GM18907 (cell line): ENCODE results near the gene ZNF576.
"Not testable (repeated sequence)": the region's sequence is repeated elsewhere in the genome, so short reads cannot be mapped to it uniquely, and the experiment has no call there.

Experiments
- ATAC-seq: cut with Tn5 transposase; IDR thresholded peaks from one replicate; pipeline ENCODE4 v1.9.1; 2021; ENCODE audit warnings: mild to moderate bottlenecking, moderate library complexity; ENCODE audit not compliant: unreplicated experiment

Gene ZNF576, protein sequence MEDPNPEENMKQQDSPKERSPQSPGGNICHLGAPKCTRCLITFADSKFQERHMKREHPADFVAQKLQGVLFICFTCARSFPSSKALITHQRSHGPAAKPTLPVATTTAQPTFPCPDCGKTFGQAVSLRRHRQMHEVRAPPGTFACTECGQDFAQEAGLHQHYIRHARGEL

DNA sequence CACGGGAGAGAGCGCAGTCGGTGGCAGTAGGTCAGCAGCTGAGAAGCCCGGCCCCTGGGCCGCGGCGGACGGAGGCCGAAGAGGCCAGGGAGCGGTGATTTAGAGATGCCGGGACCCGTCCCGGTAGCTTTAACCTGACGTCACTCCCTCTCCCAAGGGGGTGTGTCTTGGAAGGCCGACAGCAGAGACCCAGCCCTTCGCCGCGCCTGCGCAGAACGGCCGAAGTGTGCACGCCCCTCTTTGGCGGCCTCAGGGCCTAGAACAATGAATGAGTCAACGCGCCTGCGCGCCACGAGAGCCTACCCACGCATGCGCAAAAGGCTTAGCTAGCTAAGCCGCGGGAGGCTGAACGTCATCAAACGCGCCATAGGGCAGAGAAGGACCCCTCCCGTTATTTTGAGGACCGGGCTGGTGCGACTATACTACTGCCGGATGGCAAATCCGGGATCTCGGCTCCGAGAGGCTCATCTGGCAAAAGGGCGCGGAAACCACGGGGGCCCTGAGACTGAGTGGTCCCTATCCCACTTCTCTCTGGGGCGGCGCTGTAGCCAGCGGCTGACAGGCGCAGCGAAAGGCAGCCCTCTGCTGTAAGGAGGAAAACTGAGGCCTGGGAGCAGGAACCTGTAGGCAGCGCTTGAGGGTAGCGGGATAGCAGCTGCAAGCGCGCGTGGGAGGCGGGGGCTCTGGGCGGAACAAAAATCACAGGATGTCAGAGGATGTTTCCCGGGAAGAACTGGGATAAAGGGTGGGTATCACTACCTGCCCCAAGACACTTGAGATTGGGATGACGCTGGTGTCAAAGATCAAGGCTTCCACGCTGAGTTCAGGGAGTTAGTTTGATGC is at the start of gene ZNF576, which contains the start of gene IRGQ:
ZNF576 (plus strand) TSS at position 597 of the 843 bp plus-strand sequence. CDS start 514 bp downstream, outside the sequence.
IRGQ (minus strand) TSS at position 136 of the 843 bp plus-strand sequence. CDS start 796 bp downstream, outside the sequence.
- peak; percentile 80 for ATAC-seq

DNA sequence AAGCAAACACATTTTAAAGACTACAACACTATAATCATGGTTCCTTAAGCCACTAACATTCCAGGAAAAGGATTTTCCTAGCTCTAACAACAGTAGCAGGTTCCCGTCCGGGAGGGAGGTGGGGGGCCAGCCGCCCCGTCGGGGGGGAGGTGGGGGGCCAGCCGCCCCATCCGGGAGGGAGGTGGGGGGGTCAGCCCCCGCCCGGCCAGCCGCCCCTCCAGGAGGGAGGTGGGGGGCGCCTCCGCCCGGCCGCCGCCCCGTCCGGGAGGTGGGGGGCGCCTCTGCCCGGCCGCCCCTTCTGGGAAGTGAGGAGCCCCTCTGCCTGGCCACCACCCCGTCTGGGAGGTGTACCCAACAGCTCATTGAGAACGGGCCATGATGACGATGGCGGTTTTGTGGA is 48.5 kb upstream of the ZNF576 start:
- ATAC-seq = not testable (repeated sequence)

DNA sequence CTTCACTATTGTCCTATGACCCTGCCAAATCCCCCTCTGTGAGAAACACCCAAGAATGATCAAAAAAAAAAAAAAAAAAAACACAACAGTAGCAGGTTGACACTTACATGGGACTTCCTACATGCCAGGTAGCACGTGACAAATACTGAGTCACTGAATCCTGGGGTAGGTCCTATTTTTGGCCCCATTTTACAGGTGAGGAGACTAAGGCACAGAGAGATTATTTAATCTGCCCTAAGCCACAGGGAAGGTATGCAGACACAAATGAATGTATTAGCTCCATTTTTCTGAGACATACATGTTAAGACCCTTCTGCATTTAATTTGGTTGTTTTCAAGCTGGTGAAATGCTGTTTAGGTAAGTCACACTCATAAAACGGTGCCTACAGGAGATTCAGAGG is 47.7 kb upstream of the ZNF576 start:
- ATAC-seq = no peak

GRCh38 chr19:43551399-43552197 is 44.8 kb upstream of the ZNF576 start:
- ATAC-seq = no peak

- no peak for ATAC-seq
Observed at GRCh38 chr19:43552198-43552450, 44.3 kb upstream of the ZNF576 start.

GRCh38 chr19:43552616-43553015 is 43.8 kb upstream of the ZNF576 start:
- ATAC-seq = no peak

- ATAC-seq = no peak
Observed at GRCh38 chr19:43553656-43554055, 42.7 kb upstream of the ZNF576 start.

DNA sequence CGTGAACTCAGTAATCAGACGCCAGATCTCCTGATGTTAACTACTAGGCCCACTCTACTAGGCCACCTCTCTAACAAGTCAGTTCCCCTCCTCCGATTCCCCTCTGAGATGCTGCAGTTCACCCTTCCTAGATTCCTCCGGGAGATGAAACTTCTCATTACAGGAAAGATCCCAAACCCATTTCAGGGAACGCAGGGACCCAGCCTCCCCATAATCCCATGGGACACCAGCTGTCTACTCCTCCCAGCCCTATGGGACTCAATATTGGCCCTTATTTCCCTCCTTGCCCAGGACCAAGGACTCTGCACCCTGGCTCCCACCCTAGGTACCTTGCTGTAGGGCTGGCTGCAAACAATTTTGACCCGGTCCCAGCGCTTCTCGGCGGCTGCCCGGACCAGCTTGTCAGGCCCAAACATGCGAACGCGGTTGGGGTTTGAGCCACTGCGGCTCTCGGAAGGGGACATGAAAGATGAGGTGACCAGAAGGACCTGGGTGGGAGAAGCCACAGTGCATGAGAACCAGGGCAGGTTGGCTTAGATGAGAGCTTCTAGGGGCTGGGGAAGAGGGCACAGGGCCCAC is 42.0 kb upstream of the ZNF576 start:
- ATAC-seq = no peak

- ATAC-seq = no peak
Observed at GRCh38 chr19:43555185-43555770, 41.1 kb upstream of the ZNF576 start.

GRCh38 chr19:43560687-43561086 is 35.7 kb upstream of the ZNF576 start:
- ATAC-seq = no peak

- no peak for ATAC-seq
Observed at GRCh38 chr19:43561139-43561970, 35.0 kb upstream of the ZNF576 start.

- no peak for ATAC-seq
Observed at GRCh38 chr19:43562226-43562697, 34.1 kb upstream of the ZNF576 start.

GRCh38 chr19:43562698-43563241 is 33.6 kb upstream of the ZNF576 start:
- ATAC-seq = peak; percentile 80

GRCh38 chr19:43563816-43564457 is 32.5 kb upstream of the ZNF576 start:
- ATAC-seq = no peak

- no peak for ATAC-seq
Observed at GRCh38 chr19:43564800-43565199, 31.6 kb upstream of the ZNF576 start.

DNA sequence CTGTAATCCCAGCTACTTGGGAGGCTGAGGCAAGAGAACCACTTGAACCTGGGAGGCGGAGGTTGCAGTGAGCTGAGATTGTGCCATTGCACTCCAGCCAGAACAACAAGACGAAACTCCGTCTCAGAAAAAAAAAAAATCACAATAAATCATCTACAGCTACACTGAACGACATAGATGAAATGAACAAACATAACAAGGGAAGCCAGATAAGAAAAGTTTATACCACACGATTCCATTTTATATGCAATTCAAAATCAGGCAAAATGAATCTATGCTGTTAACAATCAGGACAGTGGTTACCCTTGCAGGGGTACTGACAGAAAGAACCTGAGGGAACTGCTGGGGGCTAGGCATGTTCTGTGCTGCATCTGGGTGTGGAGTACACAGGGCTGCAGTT is 26.7 kb upstream of the ZNF576 start:
- ATAC-seq = no peak

GRCh38 chr19:43570174-43570791 is 26.1 kb upstream of the ZNF576 start:
- ATAC-seq = no peak

GRCh38 chr19:43572171-43572588 is 24.2 kb upstream of the ZNF576 start:
- no peak for ATAC-seq
